ENCODE measurements around the gene RBM14. TPM values are rescaled to one million over a fixed set of nuclear protein-coding genes. Genes with fewer than 3 reads are reported as not detected.

Gene RBM14
- total RNA-seq, 4 donors from 2014 or later: 38.3 to 74.2 (median 55.7) TPM

GRCh38 chr11:66625752-66626149 is 9.3 kb downstream of the RBM14 start:
- no peak for TF ChIP-seq CTCF (IDR thresholded peaks at IDR 0.05)
- ATAC-seq (ENCODE audit: low FRiP score) (no peak), DNase-seq (ENCODE audit: low spot score) (no peak)

- no peak for TF ChIP-seq CTCF (IDR thresholded peaks at IDR 0.05)
- ATAC-seq (ENCODE audit: low FRiP score) (no peak), DNase-seq (ENCODE audit: low spot score) (no peak)
Measured at GRCh38 chr11:66626382-66626781, 10.0 kb downstream of the RBM14 start.

GRCh38 chr11:66626926-66627325 is 10.5 kb downstream of the RBM14 start:
- DNase-seq (ENCODE audit: low spot score) (no peak), ATAC-seq (ENCODE audit: low FRiP score) (no peak)
- TF ChIP-seq CTCF (IDR thresholded peaks at IDR 0.05): no peak

DNA sequence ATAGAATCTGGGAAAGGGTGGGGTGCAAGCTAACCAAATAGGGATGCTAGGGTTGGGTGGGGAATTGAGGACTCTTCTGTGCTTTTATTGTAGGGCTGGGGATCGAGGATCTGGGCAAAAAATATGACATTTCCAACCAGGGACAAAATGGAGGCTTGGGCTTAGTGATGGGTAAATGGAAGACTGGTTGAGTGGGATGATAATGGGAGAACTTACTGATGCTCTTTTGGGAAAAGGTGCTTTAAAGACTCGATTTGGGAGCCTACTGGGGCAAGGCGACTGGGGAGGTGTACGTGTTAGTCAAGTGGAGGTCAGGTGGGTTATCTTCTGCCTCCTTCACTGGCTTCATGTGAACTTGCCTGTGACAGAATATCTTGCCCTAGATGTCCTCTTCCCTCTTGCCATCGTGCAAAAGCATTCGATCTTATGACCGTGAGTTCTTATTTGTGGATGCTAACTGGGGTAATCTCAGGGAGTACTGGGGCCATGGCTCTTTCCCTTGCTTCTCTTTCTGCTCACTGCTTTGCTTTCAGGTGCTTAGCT is 11.7 kb downstream of the RBM14 start:
- no peak for DNase-seq (ENCODE audit: low spot score)
- ATAC-seq (ENCODE audit: low FRiP score): no peak
- no peak for TF ChIP-seq CTCF (IDR thresholded peaks at IDR 0.05)

DNA sequence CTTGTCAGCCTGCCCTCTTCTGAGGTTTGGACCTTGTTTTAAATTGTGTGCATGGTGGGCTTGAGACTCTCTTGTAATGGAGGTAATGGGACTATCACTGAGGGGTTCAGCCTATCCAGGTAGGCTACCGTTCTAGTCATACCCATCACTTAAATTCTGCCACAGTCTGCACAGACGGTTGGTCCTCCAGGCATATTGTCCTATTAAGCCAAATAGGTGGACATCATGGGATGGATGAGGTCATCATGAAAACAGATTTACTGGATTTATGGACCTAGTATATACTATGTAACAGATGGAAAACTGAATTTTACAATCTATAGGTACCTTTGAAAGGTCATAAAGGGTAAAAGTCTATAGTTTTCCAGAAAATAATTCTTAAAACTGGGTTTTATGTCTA is 12.9 kb downstream of the RBM14 start:
- ATAC-seq (ENCODE audit: low FRiP score) (no peak), DNase-seq (ENCODE audit: low spot score) (no peak)
- TF ChIP-seq CTCF (IDR thresholded peaks at IDR 0.05): no peak

- no peak for DNase-seq (ENCODE audit: low spot score)
- no peak for ATAC-seq (ENCODE audit: low FRiP score)
- no peak for TF ChIP-seq CTCF (IDR thresholded peaks at IDR 0.05)
Measured at GRCh38 chr11:66631883-66632282, 15.5 kb downstream of the RBM14 start.

DNA sequence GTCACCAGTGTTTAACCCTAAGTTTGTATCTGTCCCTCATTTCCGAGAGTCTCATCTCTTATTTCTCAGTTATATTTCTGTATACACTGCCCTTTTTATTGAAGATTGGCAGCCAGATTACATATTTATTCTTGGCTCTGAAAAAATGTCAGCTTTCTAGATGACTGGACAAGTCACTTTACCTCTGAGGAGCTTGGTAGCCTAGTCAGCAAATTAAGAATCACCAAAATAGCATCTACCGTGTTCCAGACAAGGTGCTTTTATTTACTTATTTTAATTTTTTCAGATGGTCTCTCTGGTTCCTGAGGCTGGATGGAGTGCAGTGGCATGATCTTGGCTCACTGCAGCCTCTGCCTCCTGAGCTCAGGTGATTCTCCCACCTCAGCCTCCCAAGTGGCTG is 16.5 kb downstream of the RBM14 start:
- no peak for TF ChIP-seq CTCF (IDR thresholded peaks at IDR 0.05)
- DNase-seq (ENCODE audit: low spot score): no peak
- no peak for ATAC-seq (ENCODE audit: low FRiP score)

Measured in omental fat pad (tissue), 4 donors.